IMR-90 (cell line): ENCODE data around the gene VAMP7.

Experiments used
- CTCF ChIP-seq: conservative IDR thresholded peaks from 2 replicates; pipeline ENCODE4 v1.5.1; 2012; ENCODE audit warnings: mild to moderate bottlenecking, low read depth, low read length, improper control_type of control experiment
- POLR2A ChIP-seq: IDR thresholded peaks from 2 replicates; pipeline ENCODE4 v1.6.1; 2012; ENCODE audit warnings: mild to moderate bottlenecking, low read depth, low read length
- RAD21 ChIP-seq: IDR thresholded peaks from 2 replicates; pipeline ENCODE4 v1.6.1; 2012; ENCODE audit warnings: low read length, improper control_type of control experiment
- RFX5 ChIP-seq: IDR thresholded peaks from 2 replicates; pipeline ENCODE4 v1.8.0; 2012; ENCODE audit warnings: low read depth, mild to moderate bottlenecking, low read length, moderate library complexity

- TF ChIP-seq RFX5 (no peak), CTCF (no peak), RAD21 (no peak), POLR2A (no peak)
These were observed 104.1 kb downstream of the VAMP7 start for GRCh38 chrX:155985208-155985607.
